Trophoblast cell (in vitro differentiated cells and primary cell): Measurements from ENCODE around the gene MDM2.

ENCODE experiments used
- DNase-seq, 2 donors: peaks; one replicate each; pipeline ENCODE4 v3.0.0-alpha.2; 2016
- H2AFZ ChIP-seq: 2 replicates; pipeline ENCODE4 v1.6.1; 2013; ENCODE audit warnings: low read length, moderate library complexity, mild to moderate bottlenecking; ENCODE audit not compliant: insufficient read depth, poor library complexity
- H2AK5ac ChIP-seq: 2 replicates; pipeline ENCODE4 v1.6.1; 2013; ENCODE audit warnings: mild to moderate bottlenecking, low read length
- H2BK120ac ChIP-seq: 2 replicates; pipeline ENCODE4 v1.6.1; 2013; ENCODE audit warnings: low read length, mild to moderate bottlenecking, moderate library complexity; ENCODE audit not compliant: insufficient read depth, poor library complexity
- H2BK12ac ChIP-seq: 2 replicates; pipeline ENCODE4 v1.6.1; 2013; ENCODE audit warnings: mild to moderate bottlenecking, low read length, moderate library complexity
- H2BK5ac ChIP-seq: 2 replicates; pipeline ENCODE4 v1.6.1; 2013; ENCODE audit warnings: low read length, low read depth, moderate library complexity, mild to moderate bottlenecking; ENCODE audit not compliant: poor library complexity
- H3K14ac ChIP-seq: 2 replicates; pipeline ENCODE4 v1.6.1; 2013; ENCODE audit warnings: mild to moderate bottlenecking, low read length
- H3K18ac ChIP-seq: 2 replicates; pipeline ENCODE4 v1.6.1; 2013; ENCODE audit warnings: mild to moderate bottlenecking, low read length
- H3K23ac ChIP-seq: 2 replicates; pipeline ENCODE4 v1.6.1; 2013; ENCODE audit warnings: low read length
- H3K27ac ChIP-seq: 2 replicates; pipeline ENCODE4 v1.5.1; 2013; ENCODE audit warnings: low read depth, mild to moderate bottlenecking, inconsistent platforms, low read length, moderate library complexity
- H3K27me3 ChIP-seq: 2 replicates; pipeline ENCODE4 v1.6.1; 2013; ENCODE audit warnings: inconsistent platforms, mild to moderate bottlenecking, low read length, moderate library complexity; ENCODE audit not compliant: insufficient read depth
- H3K36me3 ChIP-seq, 2 experiments: 1 replicate in 1 of 2; 2 replicates in 1 of 2; pipeline ENCODE4 v1.6.1; 2013; ENCODE audit warnings: low read length in 2 of 2, mild to moderate bottlenecking in 2 of 2, moderate library complexity in 1 of 2; ENCODE audit not compliant: insufficient read depth in 2 of 2, control insufficient read depth in 1 of 2
- H3K4ac ChIP-seq: 2 replicates; pipeline ENCODE4 v1.6.1; 2013; ENCODE audit warnings: low read depth, mild to moderate bottlenecking, low read length, moderate library complexity
- H3K4me1 ChIP-seq, 2 experiments: 1 replicate in 1 of 2; 2 replicates in 1 of 2; pipeline ENCODE4 v1.6.1; 2013; ENCODE audit warnings: low read length in 2 of 2, mild to moderate bottlenecking in 2 of 2, moderate library complexity in 1 of 2; ENCODE audit not compliant: insufficient read depth in 2 of 2, control insufficient read depth in 1 of 2
- H3K4me2 ChIP-seq: 2 replicates; pipeline ENCODE4 v1.6.1; 2013; ENCODE audit warnings: inconsistent platforms, mild to moderate bottlenecking, low read length, moderate library complexity
- H3K4me3 ChIP-seq: 2 replicates; pipeline ENCODE4 v1.5.1; 2013; ENCODE audit warnings: mild to moderate bottlenecking, low read depth, low read length, inconsistent platforms
- H3K79me1 ChIP-seq: one replicate; pipeline ENCODE4 v1.6.1; 2013; ENCODE audit warnings: low read length
- H3K79me2 ChIP-seq: 2 replicates; pipeline ENCODE4 v1.6.1; 2013; ENCODE audit warnings: low read length, mild to moderate bottlenecking; ENCODE audit not compliant: control insufficient read depth, insufficient read depth, poor library complexity
- H3K9ac ChIP-seq: 2 replicates; pipeline ENCODE4 v1.6.1; 2013; ENCODE audit warnings: mild to moderate bottlenecking, low read length
- H3K9me3 ChIP-seq: 2 replicates; pipeline ENCODE4 v1.6.1; 2013; ENCODE audit warnings: low read depth, mild to moderate bottlenecking, control low read depth, inconsistent platforms, low read length; ENCODE audit not compliant: insufficient read depth
- H4K12ac ChIP-seq: 2 replicates; pipeline ENCODE4 v1.6.1; 2013; ENCODE audit warnings: low read depth, mild to moderate bottlenecking, low read length, moderate library complexity
- H4K8ac ChIP-seq: 2 replicates; pipeline ENCODE4 v1.6.1; 2013; ENCODE audit warnings: low read depth, mild to moderate bottlenecking, low read length, moderate library complexity
- H4K91ac ChIP-seq: one replicate; pipeline ENCODE4 v1.6.1; 2013; ENCODE audit warnings: low read depth, mild to moderate bottlenecking, low read length, moderate library complexity
- WGBS: extraction: QIAGEN DNeasy Blood & Tissue Kit; methylation state at CpG from one replicate; pipeline ENCODE4 v1.1.7; 2013; ENCODE audit warnings: missing lambda C conversion rate; ENCODE audit not compliant: insufficient read length, insufficient coverage; ENCODE audit errors: extremely low coverage; 5-methylcytosine and 5-hydroxymethylcytosine counted together

The MDM2 gene

GRCh38 chr12:68851592-68852306 lies 43.8 kb downstream of the MDM2 start:
- Histone ChIP-seq H4K91ac (no peak overlapping the region), H3K9ac (no peak overlapping the region), H3K23ac (no peak overlapping the region), H3K4ac (no peak overlapping the region), H2BK120ac (no peak overlapping the region), H3K14ac (no peak overlapping the region), H2AFZ (no peak overlapping the region), H3K36me3 (no peaks in the 10 kb centered on the region), H2AK5ac (no peak overlapping the region), H3K27me3 (no peaks in the 10 kb centered on the region), H3K79me1 (no peaks in the 10 kb centered on the region), H3K4me2 (no peak overlapping the region), H3K4me1 (no peaks in the 10 kb centered on the region), H3K9me3 (no peaks in the 10 kb centered on the region), H4K12ac (no peak overlapping the region), H3K4me3 (no peak overlapping the region), H2BK5ac (no peak overlapping the region), H3K79me2 (no peaks in the 10 kb centered on the region), H4K8ac (no peak overlapping the region), H2BK12ac (no peak overlapping the region), H3K27ac (no peak overlapping the region), H3K18ac (no peak overlapping the region)
- no peak for DNase-seq
- no CpG with 5 or more reads among the region's 2 CpGs for WGBS

DNA sequence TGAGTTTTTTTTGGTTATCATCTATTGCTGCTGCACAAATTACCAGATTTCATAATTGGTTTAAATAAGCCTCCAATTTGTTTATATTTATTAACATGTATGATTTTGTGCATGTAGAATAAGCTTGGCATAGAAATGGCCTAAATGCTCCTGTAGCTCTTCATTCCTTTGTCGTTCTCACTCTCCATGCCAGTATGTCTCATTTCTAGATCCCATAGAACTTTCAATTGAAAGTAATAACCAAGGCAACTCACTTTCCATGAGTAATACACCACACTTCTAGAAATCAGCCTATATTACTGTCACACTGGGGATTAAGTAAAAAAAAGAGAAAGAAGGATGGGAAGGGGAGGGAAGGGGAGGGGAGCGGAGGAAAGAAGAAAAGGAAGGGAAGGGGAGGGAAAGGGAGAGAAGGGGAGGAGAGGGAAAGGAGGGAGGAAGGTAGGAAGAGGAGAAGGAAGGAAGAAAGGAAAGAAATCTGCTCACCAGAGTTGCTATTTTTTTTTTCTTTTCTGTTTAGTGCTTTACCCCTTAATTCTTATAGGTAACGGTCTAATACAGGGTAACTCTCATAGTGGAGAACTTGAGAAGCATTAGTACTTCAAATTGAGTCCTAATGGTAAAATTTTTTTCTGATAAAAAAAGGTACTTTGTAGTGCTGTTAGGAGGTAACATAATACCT lies 45.6 kb downstream of the MDM2 start:
- no peaks in the 10 kb centered on the region for H3K36me3 ChIP-seq
- no peaks in the 10 kb centered on the region for H3K27me3 ChIP-seq
- DNase-seq: no peak
- H4K91ac ChIP-seq: no peak overlapping the region
- no peak overlapping the region for H2AFZ ChIP-seq
- H3K27ac ChIP-seq: no peak overlapping the region
- no peak overlapping the region for H2BK5ac ChIP-seq
- no peak overlapping the region for H3K14ac ChIP-seq
- no peak overlapping the region for H2BK12ac ChIP-seq
- WGBS: 100% methylated on average over 1 of the region's 3 CpGs
- no peaks in the 10 kb centered on the region for H3K79me2 ChIP-seq
- no peak overlapping the region for H2BK120ac ChIP-seq
- no peaks in the 10 kb centered on the region for H3K79me1 ChIP-seq
- H3K23ac ChIP-seq: no peak overlapping the region
- H3K4me2 ChIP-seq: no peak overlapping the region
- no peak overlapping the region for H3K4ac ChIP-seq
- no peak overlapping the region for H4K12ac ChIP-seq
- H2AK5ac ChIP-seq: no peak overlapping the region
- no peak overlapping the region for H3K9ac ChIP-seq
- H3K4me3 ChIP-seq: no peak overlapping the region
- H3K4me1 ChIP-seq: no peaks in the 10 kb centered on the region
- no peak overlapping the region for H4K8ac ChIP-seq
- no peak overlapping the region for H3K18ac ChIP-seq
- no peaks in the 10 kb centered on the region for H3K9me3 ChIP-seq

GRCh38 chr12:68854078-68854468 lies 46.1 kb downstream of the MDM2 start:
- no peaks in the 10 kb centered on the region for H3K36me3 ChIP-seq
- H4K12ac ChIP-seq: no peak overlapping the region
- no peak overlapping the region for H3K4me2 ChIP-seq
- no peak overlapping the region for H3K14ac ChIP-seq
- DNase-seq: no peak
- no peaks in the 10 kb centered on the region for H3K27me3 ChIP-seq
- no peak overlapping the region for H3K18ac ChIP-seq
- no peak overlapping the region for H3K4ac ChIP-seq
- H4K8ac ChIP-seq: no peak overlapping the region
- no peaks in the 10 kb centered on the region for H3K79me1 ChIP-seq
- no peak overlapping the region for H3K27ac ChIP-seq
- no peak overlapping the region for H4K91ac ChIP-seq
- no peaks in the 10 kb centered on the region for H3K4me1 ChIP-seq
- WGBS: no CpG with 5 or more reads among the region's 2 CpGs
- no peak overlapping the region for H2BK120ac ChIP-seq
- H3K79me2 ChIP-seq: no peaks in the 10 kb centered on the region
- H3K23ac ChIP-seq: no peak overlapping the region
- H2BK5ac ChIP-seq: no peak overlapping the region
- H3K4me3 ChIP-seq: no peak overlapping the region
- H2AFZ ChIP-seq: no peak overlapping the region
- H2BK12ac ChIP-seq: no peak overlapping the region
- no peak overlapping the region for H2AK5ac ChIP-seq
- H3K9ac ChIP-seq: no peak overlapping the region
- H3K9me3 ChIP-seq: no peaks in the 10 kb centered on the region

GRCh38 chr12:68854554-68854953 lies 46.6 kb downstream of the MDM2 start:
- no peaks in the 10 kb centered on the region for H3K4me1 ChIP-seq
- H3K36me3 ChIP-seq: no peaks in the 10 kb centered on the region
- no peak overlapping the region for H4K8ac ChIP-seq
- H2AK5ac ChIP-seq: no peak overlapping the region
- H3K9me3 ChIP-seq: no peaks in the 10 kb centered on the region
- no peak overlapping the region for H3K4ac ChIP-seq
- DNase-seq: no peak
- no peak overlapping the region for H3K27ac ChIP-seq
- H3K9ac ChIP-seq: no peak overlapping the region
- no peak overlapping the region for H3K18ac ChIP-seq
- H2BK5ac ChIP-seq: no peak overlapping the region
- no peak overlapping the region for H2AFZ ChIP-seq
- no peak overlapping the region for H4K91ac ChIP-seq
- WGBS: no CpG with 5 or more reads among the region's 3 CpGs
- no peak overlapping the region for H3K4me2 ChIP-seq
- no peak overlapping the region for H3K14ac ChIP-seq
- H2BK12ac ChIP-seq: no peak overlapping the region
- no peak overlapping the region for H3K4me3 ChIP-seq
- H3K79me1 ChIP-seq: no peaks in the 10 kb centered on the region
- H4K12ac ChIP-seq: no peak overlapping the region
- H2BK120ac ChIP-seq: no peak overlapping the region
- H3K79me2 ChIP-seq: no peaks in the 10 kb centered on the region
- no peak overlapping the region for H3K23ac ChIP-seq
- no peaks in the 10 kb centered on the region for H3K27me3 ChIP-seq
